Smooth muscle cell of trachea (primary cell): Measurements from ENCODE around the gene PGAP3. TPM values are rescaled to one million over a fixed set of nuclear protein-coding genes. Genes with fewer than 3 reads are reported as not detected.

Experiments used
- total RNA-seq: library from RNA; depleted of rRNA; stranded (reverse); fragments of >200 nt; gene quantifications from 2 replicates; pipeline ENCODE4 v1.2.1, GENCODE V29; 2014

Gene PGAP3
- 13.2 and 20.2 TPM in 2 replicates for total RNA-seq

GRCh38 chr17:39687546-39688474 lies at the start of gene PGAP3:
PGAP3 (minus strand) TSS chr17:39688057; CDS start chr17:39688014, 43 bp downstream.

GRCh38 chr17:39730095-39730921 lies 42.5 kb upstream of the PGAP3 start, which contains the start of gene MIEN1:
MIEN1 (minus strand) TSS chr17:39730532; CDS start chr17:39730495, 37 bp downstream.

GRCh38 chr17:39699818-39700147 lies 11.9 kb upstream of the PGAP3 start, which contains the start of gene ERBB2:
ERBB2 (plus strand) TSS chr17:39700064; CDS start chr17:39700239, 175 bp downstream.

GRCh38 chr17:39667945-39668924 lies 19.6 kb downstream of the PGAP3 start, which contains the start of gene PNMT:
PNMT (plus strand) TSS chr17:39668453; CDS start chr17:39668476, 23 bp downstream.

GRCh38 chr17:39664581-39665561 lies 23.0 kb downstream of the PGAP3 start, which contains the start of gene TCAP:
TCAP (plus strand) TSS chr17:39665349; CDS start chr17:39665360, 11 bp downstream.

GRCh38 chr17:39636927-39637736 lies 50.7 kb downstream of the PGAP3 start, which contains the start of gene STARD3:
STARD3 (plus strand) TSS chr17:39637144; CDS start chr17:39653532, 16,388 bp downstream.

GRCh38 chr17:39626171-39627046 lies 61.4 kb downstream of the PGAP3 start, which contains the start of gene PPP1R1B:
PPP1R1B (plus strand) TSS chr17:39626952; CDS start chr17:39627393, 441 bp downstream.

Other genes starting within 250 kb of the PGAP3 start
- gene MED1, start 236.8 kb downstream of the PGAP3 start, total RNA-seq = 23.2 and 23.7 TPM in 2 replicates
- gene CDK12, start 226.6 kb downstream of the PGAP3 start, total RNA-seq = 25.8 and 30.5 TPM in 2 replicates
- gene NEUROD2, start 80.1 kb downstream of the PGAP3 start, total RNA-seq = not detected in 2 replicates
- gene PPP1R1B, start 61.1 kb downstream of the PGAP3 start, total RNA-seq = 0.66 TPM in 1 of 2 replicates, not detected in the other
- gene STARD3, start 50.9 kb downstream of the PGAP3 start, total RNA-seq = 32.3 and 52.9 TPM in 2 replicates
- 0.29 and 0.50 TPM in 2 replicates for gene TCAP, start 22.7 kb downstream of the PGAP3 start, total RNA-seq
- 0.17 TPM in 1 of 2 replicates, not detected in the other for gene PNMT, start 19.6 kb downstream of the PGAP3 start, total RNA-seq
- gene ERBB2, start 12.0 kb upstream of the PGAP3 start, total RNA-seq = 37.1 and 50.3 TPM in 2 replicates
- 21.4 and 21.8 TPM in 2 replicates for gene MIEN1, start 42.5 kb upstream of the PGAP3 start, total RNA-seq
- 0.17 and 0.44 TPM in 2 replicates for gene GRB7, start 49.9 kb upstream of the PGAP3 start, total RNA-seq
- 0.33 TPM in 1 of 2 replicates, not detected in the other for gene IKZF3, start 176.3 kb upstream of the PGAP3 start, total RNA-seq
- not detected in 2 replicates for gene ZPBP2, start 180.1 kb upstream of the PGAP3 start, total RNA-seq
- 7.3 and 8.3 TPM in 2 replicates for gene GSDMB, start 230.6 kb upstream of the PGAP3 start, total RNA-seq
- gene ORMDL3, start 239.5 kb upstream of the PGAP3 start, total RNA-seq = 50.5 and 81.0 TPM in 2 replicates
- gene LRRC3C, start 239.7 kb upstream of the PGAP3 start, total RNA-seq = not detected in 2 replicates